Left lung (tissue), 10 donors: ENCODE results near the gene PIGQ. TPM values are rescaled to one million over a fixed set of nuclear protein-coding genes. Genes with fewer than 3 reads are reported as not detected.

Experiments used
- ATAC-seq: fragments of 200-7000 bp; cut with Tn5 transposase; one replicate; pipeline ENCODE4 v1.9.1; 2020; ENCODE audit warnings: moderate library complexity
- DNase-seq, 4 donors: peaks; one replicate each; pipeline ENCODE4 v3.0.0-alpha.2; 2013 to 2020
- H3K27ac ChIP-seq, 2 donors: fragments of 200-600 bp; sonication (generic) in 1 of 2; one replicate each; pipeline versions ENCODE4 v1.5.0 to v1.8.0; 2020 to 2021
- H3K27me3 ChIP-seq, 2 donors: fragments of 200-600 bp; sonication (generic) in 1 of 2; one replicate each; pipeline versions ENCODE4 v1.5.0 to v1.8.0; 2020 to 2021
- H3K36me3 ChIP-seq, 2 donors: fragments of 200-600 bp; sonication (generic) in 1 of 2; one replicate each; pipeline versions ENCODE4 v1.5.0 to v1.8.0; 2020 to 2021
- H3K4me1 ChIP-seq, 2 donors: fragments of 200-600 bp; one replicate each; pipeline ENCODE4 v1.8.0; 2021
- H3K4me3 ChIP-seq, 2 donors: fragments of 200-600 bp; sonication (generic) in 1 of 2; one replicate each; pipeline versions ENCODE4 v1.5.0 to v1.8.0; 2020 to 2021; ENCODE audit warnings: mild to moderate bottlenecking in 1 of 2
- H3K9me3 ChIP-seq, 2 donors: fragments of 200-600 bp; sonication (generic) in 1 of 2; one replicate each; pipeline versions ENCODE4 v1.5.0 to v1.8.0; 2020 to 2021
- intact Hi-C, 2 donors: fragments of 100-400 bp; cut with DNase I; formaldehyde crosslinking; loops; one replicate each; pipeline versions ENCODE4 v1.11.2 to v1.14.2; 2022
- polyA plus RNA-seq, 6 donors: library from polyadenylated mRNA; unstranded; fragments of 120-200 nt; gene quantifications; one replicate each; pipeline ENCODE4 v1.2.1, GENCODE V29; 2013; ENCODE audit not compliant: insufficient read length in 6 of 6
- total RNA-seq, 2 donors: library from RNA; stranded (reverse); fragmentation: NEBNext Ultra II Directional; extraction: Animal tissue kit (Norgen Biotek cat#: 25700); gene quantifications; one replicate each; pipeline ENCODE4 v1.2.1, GENCODE V29; 2021
- TF ChIP-seq, protein P1 (sequence below), 2 donors: fragments of 200-600 bp; sonication (generic) in 1 of 2; IDR thresholded peaks; one replicate each; pipeline versions ENCODE4 v1.5.0 to v1.8.0; 2021; ENCODE audit warnings: antibody characterized with exemption in 2 of 2
- donor health status: DM: no; HTN: yes; CAD: no.
- donor health status: DM: no; HTN: no; CAD: no.

The PIGQ gene
- total and polyA plus RNA-seq, 8 donors: 32.9 to 68.5 (median 39.0) TPM

DNA sequence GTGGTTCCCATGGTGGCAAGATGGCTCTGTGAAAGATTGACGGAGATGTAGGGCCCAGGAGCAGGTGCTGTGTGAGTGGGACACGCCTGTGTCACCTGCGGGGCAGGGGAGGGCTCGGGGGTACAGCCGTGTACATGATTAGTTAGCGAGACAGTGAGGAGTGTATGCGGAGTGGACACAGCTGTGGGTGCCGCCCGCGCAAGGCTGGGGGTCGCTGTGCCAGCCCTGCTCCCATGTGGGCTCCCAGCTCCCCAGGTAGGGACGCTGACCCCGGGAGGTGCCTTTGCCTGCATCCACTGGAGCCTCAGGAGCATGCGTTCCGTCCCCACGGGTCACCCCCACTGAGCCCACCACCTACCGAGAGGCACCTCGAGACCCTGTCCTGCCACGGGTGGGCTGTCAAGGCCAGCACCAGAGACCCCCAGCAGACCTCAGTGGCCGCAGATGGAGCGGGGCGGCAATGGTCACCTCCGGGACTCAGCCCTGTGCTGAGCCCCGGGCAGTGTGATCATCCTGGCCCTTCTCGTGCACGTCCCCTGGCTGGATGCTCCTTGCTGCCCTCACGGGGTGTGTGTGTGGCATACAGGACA is 34.8 kb upstream of the PIGQ start:
- H3K27ac ChIP-seq: no peak overlapping the region
- peaks cover 0 to 61% of the 10 kb centered on the region in 2 donors for H3K36me3 ChIP-seq
- ATAC-seq (peak; percentile 6), DNase-seq (no peak)
- H3K9me3 ChIP-seq: no peaks in the 10 kb centered on the region
- TF ChIP-seq, protein P1, sequence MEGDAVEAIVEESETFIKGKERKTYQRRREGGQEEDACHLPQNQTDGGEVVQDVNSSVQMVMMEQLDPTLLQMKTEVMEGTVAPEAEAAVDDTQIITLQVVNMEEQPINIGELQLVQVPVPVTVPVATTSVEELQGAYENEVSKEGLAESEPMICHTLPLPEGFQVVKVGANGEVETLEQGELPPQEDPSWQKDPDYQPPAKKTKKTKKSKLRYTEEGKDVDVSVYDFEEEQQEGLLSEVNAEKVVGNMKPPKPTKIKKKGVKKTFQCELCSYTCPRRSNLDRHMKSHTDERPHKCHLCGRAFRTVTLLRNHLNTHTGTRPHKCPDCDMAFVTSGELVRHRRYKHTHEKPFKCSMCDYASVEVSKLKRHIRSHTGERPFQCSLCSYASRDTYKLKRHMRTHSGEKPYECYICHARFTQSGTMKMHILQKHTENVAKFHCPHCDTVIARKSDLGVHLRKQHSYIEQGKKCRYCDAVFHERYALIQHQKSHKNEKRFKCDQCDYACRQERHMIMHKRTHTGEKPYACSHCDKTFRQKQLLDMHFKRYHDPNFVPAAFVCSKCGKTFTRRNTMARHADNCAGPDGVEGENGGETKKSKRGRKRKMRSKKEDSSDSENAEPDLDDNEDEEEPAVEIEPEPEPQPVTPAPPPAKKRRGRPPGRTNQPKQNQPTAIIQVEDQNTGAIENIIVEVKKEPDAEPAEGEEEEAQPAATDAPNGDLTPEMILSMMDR (IDR thresholded peaks at IDR 0.05): no peak
- no peak overlapping the region for H3K4me3 ChIP-seq
- no peaks in the 10 kb centered on the region for H3K27me3 ChIP-seq
- intact Hi-C loops: no loop called here
- H3K4me1 ChIP-seq: peaks cover 0 to 14% of the 10 kb centered on the region in 2 donors

DNA sequence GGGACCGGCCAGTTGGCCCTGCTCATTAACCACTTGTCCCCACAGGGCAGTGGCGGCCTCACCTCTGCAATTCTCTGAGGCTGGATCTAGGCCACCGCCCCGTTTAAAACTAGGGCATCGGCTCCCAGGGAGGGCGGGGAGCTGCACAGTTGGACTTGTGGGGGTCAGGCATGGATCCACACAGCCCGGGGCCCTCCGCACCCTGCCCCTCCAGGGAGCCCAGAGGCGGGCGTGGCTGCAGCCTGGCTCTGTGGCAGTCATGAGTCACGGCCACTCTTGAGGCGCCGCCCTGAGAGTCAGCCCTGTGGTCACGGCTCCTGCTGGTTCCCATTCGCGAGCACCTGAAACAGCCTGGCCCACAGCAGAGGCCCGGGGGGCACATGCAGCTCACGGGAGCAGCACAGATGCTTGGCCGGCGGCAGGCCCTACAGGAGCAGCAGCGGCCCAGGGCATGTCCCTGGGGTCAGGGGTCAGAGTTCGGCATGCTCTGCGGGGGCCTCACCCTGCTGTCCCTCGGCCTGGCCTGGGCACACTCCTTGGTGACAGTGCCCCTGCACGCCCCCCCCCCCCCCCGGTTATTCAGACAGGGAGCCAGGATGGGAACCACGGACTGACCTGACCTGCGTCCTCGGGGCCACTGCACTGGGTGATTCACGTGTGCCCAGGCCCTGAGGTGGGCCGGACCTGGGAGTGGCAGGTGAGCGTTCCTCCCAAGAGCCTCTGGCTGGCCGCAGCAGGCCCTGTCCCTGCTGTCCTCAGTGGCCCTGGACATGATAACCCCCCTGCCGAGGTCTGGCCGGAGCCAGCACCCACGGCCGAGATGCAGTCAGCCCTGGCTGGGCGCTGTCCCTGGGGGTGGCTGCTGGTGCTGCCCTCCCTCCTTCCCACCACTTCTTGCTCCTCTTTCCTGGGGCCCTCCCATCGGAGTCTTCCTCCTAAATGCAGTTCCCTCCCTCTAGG is 34.0 kb upstream of the PIGQ start:
- no peaks in the 10 kb centered on the region for H3K27me3 ChIP-seq
- H3K9me3 ChIP-seq: no peaks in the 10 kb centered on the region
- ATAC-seq: peak; percentile 88
- intact Hi-C loops: no loop called here
- TF ChIP-seq, protein P1 (IDR thresholded peaks at IDR 0.05): no peak
- H3K36me3 ChIP-seq: peaks cover 0 to 64% of the 10 kb centered on the region in 2 donors
- H3K4me3 ChIP-seq: no peak overlapping the region
- peak in 1 of 4 donors; percentile 58 for DNase-seq
- peaks cover 0 to 7% of the 10 kb centered on the region in 2 donors for H3K4me1 ChIP-seq
- H3K27ac ChIP-seq: no peak overlapping the region

DNA sequence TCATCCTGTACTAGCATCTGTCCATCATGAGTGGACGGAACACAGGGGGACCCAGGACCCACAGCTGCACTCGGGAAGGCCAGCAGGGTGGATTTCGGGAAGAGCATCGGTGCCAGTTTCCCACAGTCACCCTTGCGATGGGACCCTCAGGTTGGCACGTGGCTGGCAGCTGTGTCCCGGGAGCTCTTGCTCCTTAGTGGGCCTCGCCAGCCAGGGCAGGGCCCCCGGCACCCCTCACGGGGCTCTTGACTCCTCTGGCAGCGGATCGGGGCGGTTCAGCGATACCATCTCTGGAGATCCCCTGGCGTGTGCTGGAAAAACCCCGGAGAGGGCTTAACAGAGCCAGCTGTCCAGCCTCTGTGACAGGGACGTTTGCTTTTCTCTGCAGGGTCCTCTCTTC is 33.0 kb upstream of the PIGQ start:
- peaks cover 0 to 5% of the 10 kb centered on the region in 2 donors for H3K4me1 ChIP-seq
- ATAC-seq: no peak
- intact Hi-C loops: no loop called here
- DNase-seq: no peak
- TF ChIP-seq, protein P1 (IDR thresholded peaks at IDR 0.05): no peak
- no peaks in the 10 kb centered on the region for H3K27me3 ChIP-seq
- H3K4me3 ChIP-seq: no peak overlapping the region
- no peak overlapping the region for H3K27ac ChIP-seq
- no peaks in the 10 kb centered on the region for H3K9me3 ChIP-seq
- H3K36me3 ChIP-seq: peaks cover 0 to 68% of the 10 kb centered on the region in 2 donors

DNA sequence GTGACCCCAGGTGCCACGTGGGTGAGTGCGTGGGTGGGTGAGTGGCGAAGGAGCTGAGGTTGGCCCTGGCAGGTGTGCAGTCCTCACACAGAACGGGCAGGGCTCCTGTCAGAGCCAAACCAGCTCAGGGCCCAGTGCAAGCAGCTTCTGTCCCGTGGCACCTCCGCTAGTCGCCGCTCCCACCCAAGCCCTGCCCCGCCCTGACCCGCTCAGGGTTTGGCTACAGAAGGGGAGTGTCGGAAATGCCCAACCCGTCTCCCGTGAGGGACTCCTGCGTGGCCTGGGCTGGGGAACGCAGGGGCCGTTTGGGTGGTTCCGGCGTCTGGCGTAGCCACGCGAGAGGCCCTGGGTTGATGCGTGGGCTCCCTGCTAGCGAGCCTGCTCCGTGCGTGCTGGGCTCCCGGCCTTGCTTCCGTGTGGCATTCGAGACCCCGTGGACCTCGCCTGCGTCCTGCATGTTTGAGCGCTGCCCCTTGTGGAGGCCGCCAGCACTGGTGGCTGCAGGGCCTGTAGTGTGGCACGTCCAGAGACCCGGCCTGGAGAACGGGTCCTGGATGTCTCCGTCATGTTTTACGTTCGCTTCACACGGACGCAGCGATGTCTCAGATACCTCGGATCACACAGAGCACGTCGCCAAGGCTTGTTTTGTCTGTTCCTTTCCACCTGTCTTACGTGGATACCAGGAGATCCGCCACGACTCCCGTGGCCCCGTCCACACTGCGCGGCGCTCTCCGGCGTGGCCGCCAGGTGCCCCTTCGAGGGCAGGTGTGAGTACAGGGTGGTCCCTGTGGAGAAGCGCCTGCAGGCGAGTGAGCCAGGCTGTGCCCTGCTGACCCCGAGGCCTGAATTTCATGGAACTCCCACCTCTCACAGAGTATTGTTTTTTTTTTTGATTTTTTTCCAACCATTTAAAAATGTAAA is 32.1 kb upstream of the PIGQ start:
- ATAC-seq (no peak), DNase-seq (no peak)
- peaks cover 0 to 68% of the 10 kb centered on the region in 2 donors for H3K36me3 ChIP-seq
- no peak overlapping the region for H3K4me3 ChIP-seq
- intact Hi-C loops: no loop called here
- H3K27ac ChIP-seq: no peak overlapping the region
- TF ChIP-seq, protein P1 (IDR thresholded peaks at IDR 0.05): no peak
- peaks cover 0 to 5% of the 10 kb centered on the region in 2 donors for H3K4me1 ChIP-seq
- H3K27me3 ChIP-seq: no peaks in the 10 kb centered on the region
- H3K9me3 ChIP-seq: no peaks in the 10 kb centered on the region
